H9 (cell line): ENCODE results near the gene SOD3. TPM values are rescaled to one million over a fixed set of nuclear protein-coding genes. Genes with fewer than 3 reads are reported as not detected.
A peak's percentile ranks its signal among the peaks of the same experiment; 100 is the strongest.

ENCODE experiments used
- DNase-seq: peaks from one replicate; pipeline ENCODE4 v3.0.0-alpha.2; 2017
- H2AFZ ChIP-seq: one replicate; pipeline ENCODE4 v1.6.1; 2013; ENCODE audit warnings: mild to moderate bottlenecking, low read length, control low read depth, moderate library complexity
- H2AK5ac ChIP-seq: 2 replicates; pipeline ENCODE4 v1.6.1; 2013; ENCODE audit warnings: low read length, control low read depth, mixed read lengths; ENCODE audit not compliant: insufficient read length
- H2BK120ac ChIP-seq: one replicate; pipeline ENCODE4 v1.6.1; 2013; ENCODE audit warnings: low read depth, mild to moderate bottlenecking, low read length, control low read depth, inconsistent platforms; ENCODE audit not compliant: poor library complexity, severe bottlenecking
- H2BK12ac ChIP-seq: 2 replicates; pipeline ENCODE4 v1.6.1; 2013; ENCODE audit warnings: low read length, control low read depth, mixed read lengths, low read depth; ENCODE audit not compliant: insufficient read length
- H2BK15ac ChIP-seq: 2 replicates; pipeline ENCODE4 v1.6.1; 2013; ENCODE audit warnings: low read depth, low read length, control low read depth
- H2BK20ac ChIP-seq: one replicate; pipeline ENCODE4 v1.6.1; 2013; ENCODE audit warnings: low read depth, mild to moderate bottlenecking, low read length, control low read depth, inconsistent platforms; ENCODE audit not compliant: poor library complexity, severe bottlenecking
- H2BK5ac ChIP-seq: 2 replicates; pipeline ENCODE4 v1.6.1; 2013; ENCODE audit warnings: low read length, control low read depth, mixed read lengths; ENCODE audit not compliant: insufficient read length
- H3K14ac ChIP-seq: 2 replicates; pipeline ENCODE4 v1.6.1; 2013; ENCODE audit warnings: low read length, control low read depth; ENCODE audit not compliant: insufficient read depth
- H3K18ac ChIP-seq: 2 replicates; pipeline ENCODE4 v1.6.1; 2013; ENCODE audit warnings: low read depth, mild to moderate bottlenecking, mixed read lengths, low read length, control low read depth; ENCODE audit not compliant: insufficient read length
- H3K23ac ChIP-seq: 2 replicates; pipeline ENCODE4 v1.6.1; 2013; ENCODE audit warnings: low read length, control low read depth, mixed read lengths, low read depth; ENCODE audit not compliant: insufficient read length
- H3K23me2 ChIP-seq: 2 replicates; pipeline ENCODE4 v1.6.1; 2013; ENCODE audit warnings: low read depth, mild to moderate bottlenecking, mixed read lengths, low read length, control low read depth; ENCODE audit not compliant: insufficient read length, poor library complexity, severe bottlenecking
- H3K27ac ChIP-seq: 2 replicates; pipeline ENCODE4 v1.5.1; 2013; ENCODE audit warnings: low read length, control low read depth, mixed read lengths, low read depth; ENCODE audit not compliant: insufficient read length
- H3K27me3 ChIP-seq: 2 replicates; pipeline ENCODE4 v1.6.1; 2013; ENCODE audit warnings: low read length, control low read depth, inconsistent platforms; ENCODE audit not compliant: insufficient read depth
- H3K4ac ChIP-seq: 2 replicates; pipeline ENCODE4 v1.6.1; 2013; ENCODE audit warnings: low read depth, mild to moderate bottlenecking, control low read depth, inconsistent platforms, low read length, moderate library complexity
- H3K4me1 ChIP-seq: 2 replicates; pipeline ENCODE4 v1.6.1; 2013; ENCODE audit warnings: low read length, control low read depth, inconsistent platforms; ENCODE audit not compliant: insufficient read depth
- H3K4me2 ChIP-seq: 2 replicates; pipeline ENCODE4 v1.6.1; 2013; ENCODE audit warnings: low read length, control low read depth, mixed read lengths; ENCODE audit not compliant: insufficient read length, insufficient read depth
- H3K56ac ChIP-seq: 2 replicates; pipeline ENCODE4 v1.6.1; 2013; ENCODE audit warnings: low read depth, mild to moderate bottlenecking, mixed read lengths, low read length, control low read depth; ENCODE audit not compliant: insufficient read length
- H3K79me1 ChIP-seq: 2 replicates; pipeline ENCODE4 v1.6.1; 2013; ENCODE audit warnings: low read depth, mild to moderate bottlenecking, moderate library complexity, low read length, control low read depth, inconsistent platforms; ENCODE audit not compliant: insufficient read depth, poor library complexity, severe bottlenecking
- H3K79me2 ChIP-seq: 2 replicates; pipeline ENCODE4 v1.6.1; 2013; ENCODE audit warnings: low read length, control low read depth, inconsistent platforms; ENCODE audit not compliant: insufficient read depth
- H3K9ac ChIP-seq: 2 replicates; pipeline ENCODE4 v1.6.1; 2013; ENCODE audit warnings: low read length, control low read depth, mixed read lengths; ENCODE audit not compliant: insufficient read length; ENCODE audit errors: extremely low read depth
- H3K9me3 ChIP-seq: one replicate; pipeline ENCODE4 v1.6.1; 2013; ENCODE audit warnings: low read depth, low read length, inconsistent platforms; ENCODE audit not compliant: control insufficient read depth
- H3T11ph ChIP-seq: one replicate; pipeline ENCODE4 v1.6.1; 2013; ENCODE audit warnings: mild to moderate bottlenecking, low read length, control low read depth, inconsistent platforms
- H4K20me1 ChIP-seq: one replicate; pipeline ENCODE4 v1.6.1; 2013; ENCODE audit not compliant: control insufficient read depth, insufficient read length, insufficient read depth
- H4K5ac ChIP-seq: 2 replicates; pipeline ENCODE4 v1.6.1; 2013; ENCODE audit warnings: low read depth, mild to moderate bottlenecking, mixed read lengths, low read length, control low read depth; ENCODE audit not compliant: insufficient read length
- H4K8ac ChIP-seq: replicated peaks from 2 replicates; pipeline ENCODE4 v1.6.1; 2013; ENCODE audit warnings: low read length, control low read depth, mixed read lengths, low read depth; ENCODE audit not compliant: insufficient read length
- H4K91ac ChIP-seq: 2 replicates; pipeline ENCODE4 v1.6.1; 2013; ENCODE audit warnings: low read depth, mild to moderate bottlenecking, moderate library complexity, mixed read lengths, low read length, control low read depth; ENCODE audit not compliant: insufficient read length
- H3K27ac Mint-ChIP-seq, 3 experiments: 2 replicates in 2 of 3; 3 replicates in 1 of 3; pipeline ENCODE4 v1.8.0; 2020 to 2021; ENCODE audit warnings: mixed read lengths in 3 of 3, mild to moderate bottlenecking in 1 of 3, moderate library complexity in 1 of 3
- H3K27me3 Mint-ChIP-seq: 2 replicates; pipeline ENCODE4 v1.8.0; 2021; ENCODE audit warnings: low read depth, mild to moderate bottlenecking, moderate library complexity, mixed read lengths
- H3K36me3 Mint-ChIP-seq, 3 experiments: 2 replicates in 2 of 3; 3 replicates in 1 of 3; pipeline ENCODE4 v1.8.0; 2020 to 2021; ENCODE audit warnings: low read depth in 3 of 3, mixed read lengths in 3 of 3; ENCODE audit not compliant: insufficient read depth in 1 of 3
- H3K4me1 Mint-ChIP-seq, 2 experiments: 2 replicates each; pipeline ENCODE4 v1.8.0; 2020; ENCODE audit warnings: mixed read lengths in 2 of 2
- H3K4me3 Mint-ChIP-seq, 2 experiments: 2 replicates in 1 of 2; 3 replicates in 1 of 2; pipeline ENCODE4 v1.8.0; 2020 to 2021; ENCODE audit warnings: mild to moderate bottlenecking in 2 of 2, mixed read lengths in 2 of 2, moderate library complexity in 1 of 2
- H3K9me3 Mint-ChIP-seq, 2 experiments: 2 replicates in 1 of 2; 3 replicates in 1 of 2; pipeline ENCODE4 v1.8.0; 2020; ENCODE audit warnings: mild to moderate bottlenecking in 2 of 2, mixed read lengths in 2 of 2, moderate library complexity in 1 of 2
- CTCF ChIP-seq: fragments of 200-600 bp; sonication (generic); conservative IDR thresholded peaks from 3 replicates; pipeline ENCODE4 v1.8.0; 2021; ENCODE audit warnings: antibody characterized with exemption, mild to moderate bottlenecking
- WGBS: extraction: QIAGEN DNeasy Blood & Tissue Kit; methylation state at CpG from one replicate; pipeline ENCODE4 v1.1.7; 2013; ENCODE audit warnings: missing lambda C conversion rate, low lambda C conversion rate, mixed read lengths; ENCODE audit not compliant: insufficient read length; ENCODE audit errors: extremely low coverage; 5-methylcytosine and 5-hydroxymethylcytosine counted together
- total RNA-seq: library from RNA; stranded (reverse); gene quantifications from 2 replicates; pipeline ENCODE4 v1.2.1, GENCODE V29; 2021

Gene SOD3
- total RNA-seq, 1 experiment from 2014 or later = 3.3 TPM

- Mint-ChIP-seq H3K27me3 (no peaks in the 10 kb centered on the region), H3K4me3 (no peak overlapping the region), H3K36me3 (no peaks in the 10 kb centered on the region), H3K27ac (peak overlapping the region in 2 of 3 experiments; percentile 2 to 52; a peak in 2 of 7 replicates), H3K4me1 (peaks cover 9 to 13% of the 10 kb centered on the region in 2 experiments), H3K9me3 (no peaks in the 10 kb centered on the region)
- no peak for DNase-seq
- H2BK120ac ChIP-seq = no peak overlapping the region
- H3K79me2 ChIP-seq = no peaks in the 10 kb centered on the region
- no peak overlapping the region for H2BK15ac ChIP-seq
- H3K23me2 ChIP-seq = no peaks in the 10 kb centered on the region
- H3K23ac ChIP-seq = no peak overlapping the region
- no peak overlapping the region for H4K8ac ChIP-seq
- no peak for TF ChIP-seq CTCF
- 0 out of 2 replicates have a peak, but pooled peaks cover 3% of the 10 kb centered on the region for H3K4me1 ChIP-seq
- no peak overlapping the region for H4K5ac ChIP-seq
- H2BK5ac ChIP-seq = no peak overlapping the region
- H3K18ac ChIP-seq = no peak overlapping the region
- no peak overlapping the region for H3K27ac ChIP-seq
- H2BK12ac ChIP-seq = no peak overlapping the region
- no peak overlapping the region for H3K4me2 ChIP-seq
- H4K91ac ChIP-seq = no peak overlapping the region
- no peak overlapping the region for H3K9ac ChIP-seq
- H3K14ac ChIP-seq = no peak overlapping the region; the same call in 1 of the 2 replicates
- H3K56ac ChIP-seq = no peak overlapping the region
- H2AK5ac ChIP-seq = no peak overlapping the region
- no peak overlapping the region for H2AFZ ChIP-seq
- no peak overlapping the region for H2BK20ac ChIP-seq
- H3K79me1 ChIP-seq = no peaks in the 10 kb centered on the region
- no peaks in the 10 kb centered on the region for H3K9me3 ChIP-seq
- no peak overlapping the region for H3K4ac ChIP-seq
- no peaks in the 10 kb centered on the region for H4K20me1 ChIP-seq
- no CpG with 5 or more reads among the region's 9 CpGs for WGBS
- H3T11ph ChIP-seq = no peak overlapping the region
- H3K27me3 ChIP-seq = no peaks in the 10 kb centered on the region
Observed at GRCh38 chr4:24842356-24842755, 47.0 kb downstream of the SOD3 start.
